H1 (cell line): ENCODE data around the gene NFATC4. TPM values are rescaled to one million over a fixed set of nuclear protein-coding genes. Genes with fewer than 3 reads are reported as not detected.

Experiments
- CTCF ChIA-PET: fragments of 300-600 bp; sonication (Branson Sonifier 250); formaldehyde crosslinking; loops from one replicate; lab custom pipeline; 2021; ENCODE audit not compliant: partially characterized antibody; lab: Charles Lee
- POLR2A ChIA-PET: fragments of 300-600 bp; sonication (Branson Sonifier 250); formaldehyde crosslinking; loops from one replicate; lab custom pipeline; 2021; ENCODE audit warnings: inconsistent platforms; ENCODE audit not compliant: partially characterized antibody; lab: Charles Lee
- DNase-seq, 2 experiments: peaks; one replicate each; pipeline versions ENCODE4 v3.0.0 to v3.0.0-alpha.2; 2010 to 2022; ENCODE audit warnings: low spot score in 2 of 2, low read depth in 1 of 2, mixed read lengths in 1 of 2
- FAIRE-seq: peaks from 2 replicates; lab custom pipeline; 2011; peaks lifted over from hg19 to GRCh38; lab: Jason Lieb, UNC
- H2AFZ ChIP-seq: 2 replicates; pipeline ENCODE4 v1.8.1; 2012; ENCODE audit warnings: low read length, inconsistent platforms
- H2AK5ac ChIP-seq: 2 replicates; pipeline ENCODE4 v1.6.1; 2013; ENCODE audit warnings: low read depth, low read length
- H2BK120ac ChIP-seq: replicated peaks from 2 replicates; pipeline ENCODE3; 2013; ENCODE audit warnings: low read depth, low read length, inconsistent platforms
- H2BK12ac ChIP-seq: 2 replicates; pipeline ENCODE4 v1.6.1; 2013; ENCODE audit warnings: low read depth, low read length
- H2BK15ac ChIP-seq: 2 replicates; pipeline ENCODE4 v1.6.1; 2013; ENCODE audit warnings: low read length
- H2BK20ac ChIP-seq: 2 replicates; pipeline ENCODE4 v1.6.1; 2013; ENCODE audit warnings: low read length
- H2BK5ac ChIP-seq: 2 replicates; pipeline ENCODE4 v1.6.1; 2013; ENCODE audit warnings: low read depth, low read length
- H3K14ac ChIP-seq: 2 replicates; pipeline ENCODE4 v1.6.1; 2013; ENCODE audit warnings: inconsistent platforms; ENCODE audit not compliant: insufficient read length
- H3K18ac ChIP-seq: 2 replicates; pipeline ENCODE4 v1.6.1; 2013; ENCODE audit warnings: low read length; ENCODE audit errors: extremely low read depth
- H3K23ac ChIP-seq: 2 replicates; pipeline ENCODE4 v1.6.1; 2013; ENCODE audit warnings: inconsistent platforms; ENCODE audit not compliant: insufficient read length
- H3K23me2 ChIP-seq: 2 replicates; pipeline ENCODE4 v1.6.1; 2013; ENCODE audit warnings: low read depth, low read length
- H3K27ac ChIP-seq: 2 replicates; pipeline ENCODE4 v1.6.1; 2011; ENCODE audit warnings: low read depth, low read length, inconsistent platforms
- H3K27me3 ChIP-seq, 4 experiments: replicated peaks in 1 of 4; 1 replicate in 1 of 4; 2 replicates in 3 of 4; pipeline versions ENCODE4 v1.6.1 to v1.8.1; 2011 to 2013; ENCODE audit warnings: low read length in 3 of 4, mild to moderate bottlenecking in 3 of 4, inconsistent platforms in 2 of 4, mixed read lengths in 2 of 4, moderate library complexity in 1 of 4; ENCODE audit not compliant: control insufficient read depth in 3 of 4, insufficient read depth in 3 of 4; ENCODE audit errors: extremely low read depth in 1 of 4
- H3K36me3 ChIP-seq, 4 experiments: 2 replicates each; pipeline versions ENCODE4 v1.6.1 to v1.8.1; 2011 to 2013; ENCODE audit warnings: mild to moderate bottlenecking in 4 of 4, low read length in 3 of 4, moderate library complexity in 2 of 4, control low read depth in 1 of 4, inconsistent platforms in 1 of 4; ENCODE audit not compliant: insufficient read depth in 4 of 4, control insufficient read depth in 2 of 4
- H3K4ac ChIP-seq: replicated peaks from 2 replicates; pipeline ENCODE3; 2013; ENCODE audit warnings: low read length, low read depth, mixed read lengths, inconsistent platforms; ENCODE audit not compliant: insufficient read length
- H3K4me1 ChIP-seq, 4 experiments: replicated peaks in 1 of 4; 1 replicate in 1 of 4; 2 replicates in 3 of 4; pipeline versions ENCODE4 v1.6.1 to v1.8.1; 2011 to 2013; ENCODE audit warnings: low read length in 3 of 4, inconsistent platforms in 2 of 4, mixed read lengths in 1 of 4; ENCODE audit not compliant: insufficient read depth in 4 of 4, control insufficient read depth in 3 of 4
- H3K4me2 ChIP-seq, 2 experiments: 2 replicates each; pipeline versions ENCODE4 v1.6.1 to v1.8.1; 2011 to 2013; ENCODE audit warnings: low read depth in 2 of 2, low read length in 2 of 2, control low read depth in 1 of 2, inconsistent platforms in 1 of 2, mild to moderate bottlenecking in 1 of 2; ENCODE audit not compliant: insufficient read depth in 1 of 2
- H3K4me3 ChIP-seq, 4 experiments: fragments of 200-600, 300-600 bp in 1 of 4; sonication (generic), shearing (Covaris generic), sonication (Bioruptor Twin) in 1 of 4; 2 replicates each; pipeline versions ENCODE4 v1.5.1 to v1.8.1; 2011 to 2016; ENCODE audit warnings: low read length in 4 of 4, low read depth in 3 of 4, control low read depth in 2 of 4, inconsistent platforms in 2 of 4, mild to moderate bottlenecking in 2 of 4, mixed read lengths in 1 of 4, moderate library complexity in 1 of 4; ENCODE audit not compliant: insufficient read depth in 2 of 4; ENCODE audit errors: extremely low read depth in 1 of 4
- H3K56ac ChIP-seq: replicated peaks from 2 replicates; pipeline ENCODE3; 2013; ENCODE audit warnings: low read depth, mild to moderate bottlenecking, mixed read lengths, low read length, inconsistent platforms; ENCODE audit not compliant: insufficient read length
- H3K79me1 ChIP-seq: 2 replicates; pipeline ENCODE4 v1.6.1; 2013; ENCODE audit warnings: low read depth, low read length, control low read depth
- H3K79me2 ChIP-seq, 2 experiments: 2 replicates each; pipeline versions ENCODE4 v1.6.1 to v1.8.1; 2012 to 2013; ENCODE audit warnings: low read length in 2 of 2, mild to moderate bottlenecking in 2 of 2, inconsistent platforms in 1 of 2; ENCODE audit not compliant: insufficient read depth in 2 of 2, control insufficient read depth in 1 of 2
- H3K9ac ChIP-seq, 4 experiments: replicated peaks in 1 of 4; 1 replicate in 1 of 4; 2 replicates in 3 of 4; pipeline versions ENCODE4 v1.6.1 to v1.8.1; 2011 to 2013; ENCODE audit warnings: low read depth in 3 of 4, low read length in 3 of 4, control low read depth in 2 of 4, mild to moderate bottlenecking in 2 of 4, moderate library complexity in 2 of 4, inconsistent platforms in 1 of 4; ENCODE audit errors: extremely low read depth in 1 of 4
- H3K9me3 ChIP-seq, 2 experiments: 2 replicates each; pipeline versions ENCODE4 v1.6.1 to v1.8.1; 2012 to 2013; ENCODE audit warnings: mild to moderate bottlenecking in 2 of 2, moderate library complexity in 2 of 2, control low read depth in 1 of 2, inconsistent platforms in 1 of 2, low read depth in 1 of 2, low read length in 1 of 2, mixed read lengths in 1 of 2; ENCODE audit not compliant: insufficient read depth in 2 of 2
- H4K20me1 ChIP-seq, 2 experiments: replicated peaks in 1 of 2; 2 replicates each; pipeline versions ENCODE3 to v1.8.1; 2011 to 2013; ENCODE audit warnings: inconsistent platforms in 2 of 2, low read length in 2 of 2, mild to moderate bottlenecking in 1 of 2; ENCODE audit not compliant: insufficient read depth in 2 of 2, control insufficient read depth in 1 of 2
- H4K5ac ChIP-seq: 2 replicates; pipeline ENCODE4 v1.6.1; 2013; ENCODE audit warnings: low read length, low read depth, mixed read lengths, inconsistent platforms; ENCODE audit not compliant: insufficient read length
- H4K8ac ChIP-seq: 2 replicates; pipeline ENCODE4 v1.8.0; 2013; ENCODE audit warnings: mild to moderate bottlenecking, moderate library complexity, low read length, inconsistent platforms; ENCODE audit not compliant: insufficient read depth; ENCODE audit errors: extremely low read depth
- H4K91ac ChIP-seq: replicated peaks from 2 replicates; pipeline ENCODE3; 2013; ENCODE audit warnings: low read length, mixed read lengths, inconsistent platforms; ENCODE audit not compliant: insufficient read length
- SP4 ChIP-seq: IDR thresholded peaks from 2 replicates; pipeline ENCODE4 v1.6.1; 2012; ENCODE audit warnings: low read length, inconsistent platforms
- WGBS, 2 experiments: shearing (Covaris generic) in 1 of 2; methylation state at CpG; one replicate each; pipeline versions ENCODE4 v1.1.6 to v1.1.7; 2013 to 2015; ENCODE audit warnings: low lambda C conversion rate in 2 of 2, mixed read lengths in 2 of 2, inconsistent platforms in 1 of 2, low coverage in 1 of 2, missing lambda C conversion rate in 1 of 2; ENCODE audit not compliant: insufficient replicate concordance in 2 of 2, insufficient coverage in 1 of 2, insufficient read length in 1 of 2; ENCODE audit errors: extremely low coverage in 1 of 2, missing lambda C conversion rate in 1 of 2; 5-methylcytosine and 5-hydroxymethylcytosine counted together
- polyA plus RNA-seq, 7 experiments: library from polyadenylated mRNA; depleted of rRNA in 3 of 7; stranded (reverse) in 5 of 7; unstranded in 2 of 7; fragments of >200 nt in 5 of 7; fragments of 200-250 nt in 2 of 7; gene quantifications; 1 replicate in 5 of 7; 2 replicates in 1 of 7; 4 replicates in 1 of 7; pipeline versions ENCODE4 v1.2.1 to v1.2.3, GENCODE V29; 2011 to 2013; ENCODE audit warnings: missing spikeins in 2 of 7, mixed read lengths in 2 of 7
- total RNA-seq: library from RNA; stranded (reverse); fragmentation: NEBNext Ultra II Directional; extraction: Animal tissue kit (Norgen Biotek cat#: 25700); gene quantifications from 2 replicates; pipeline ENCODE4 v1.2.1, GENCODE V29; 2021

Gene NFATC4
- total and polyA plus RNA-seq, 2 of the 8 experiments (the other 6 are each of a cell fraction or from before 2014, with no cell fraction given), result 47.3 to 50.3 TPM

DNA sequence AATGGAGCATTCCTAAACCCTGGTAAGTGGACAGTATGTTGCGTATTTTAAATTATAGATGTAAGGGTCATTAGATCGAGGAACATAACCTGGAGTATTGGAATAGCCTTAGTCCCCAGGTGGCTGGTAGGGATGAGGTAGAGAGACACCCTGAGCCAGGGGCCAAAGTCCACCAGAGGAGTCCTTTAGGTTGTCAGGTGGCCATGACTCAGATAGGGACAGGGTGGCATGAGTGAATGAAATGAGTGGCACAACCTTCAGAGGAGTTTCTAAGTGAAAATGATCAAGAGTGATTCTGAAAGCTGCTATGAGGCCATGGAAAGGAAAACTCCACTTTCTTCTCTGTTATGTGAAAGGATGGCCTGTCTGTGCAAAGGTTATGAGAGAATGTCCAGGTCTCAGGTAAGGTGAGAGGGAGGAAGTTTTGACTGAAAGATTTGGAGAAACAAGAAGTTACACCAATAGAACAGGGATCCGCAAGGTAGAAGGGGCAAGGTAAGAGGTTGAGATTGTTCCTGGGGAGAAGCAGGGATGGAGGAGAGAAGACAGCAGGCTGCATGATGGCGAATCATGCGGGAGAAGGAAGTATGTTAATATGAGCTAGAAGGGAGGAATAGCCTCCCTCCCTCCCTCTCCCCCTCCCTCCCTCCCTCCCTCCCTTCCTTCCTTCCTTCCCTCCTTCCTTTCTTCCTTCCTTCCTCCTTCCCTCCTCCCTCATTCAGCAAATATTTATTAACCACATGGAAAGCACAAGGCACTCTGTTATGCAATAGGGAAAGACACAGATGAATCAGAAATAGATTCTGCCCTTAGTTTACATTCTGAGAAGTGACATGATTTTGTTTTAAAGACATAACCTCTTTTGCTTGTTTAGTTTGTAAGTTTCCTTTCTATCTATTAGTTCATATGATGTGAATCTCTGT, 14.2 kb upstream of the NFATC4 start:
- Histone ChIP-seq H4K5ac (no peak overlapping the region), H3K14ac (no peak overlapping the region), H3K79me2 (no peaks in the 10 kb centered on the region), H3K9ac (no peak overlapping the region), H3K79me1 (no peaks in the 10 kb centered on the region), H3K4ac (no peak overlapping the region), H2AFZ (no peak overlapping the region), H3K4me2 (no peak overlapping the region), H2BK15ac (no peak overlapping the region), H3K9me3 (no peaks in the 10 kb centered on the region), H3K4me1 (no peaks in the 10 kb centered on the region), H2AK5ac (no peak overlapping the region), H3K27me3 (peaks cover 0 to 11% (median 9%) of the 10 kb centered on the region in 4 experiments; a peak in 5 of 7 replicates), H3K36me3 (no peaks in the 10 kb centered on the region), H3K23ac (no peak overlapping the region), H2BK5ac (no peak overlapping the region), H4K91ac (no peak overlapping the region), H4K8ac (no peak overlapping the region), H2BK120ac (no peak overlapping the region), H2BK12ac (no peak overlapping the region), H3K18ac (no peak overlapping the region), H3K23me2 (0 out of 2 replicates have a peak, but pooled peaks cover 2% of the 10 kb centered on the region), H3K27ac (no peak overlapping the region), H4K20me1 (peaks cover 0 to 2% of the 10 kb centered on the region in 2 experiments), H3K56ac (no peak overlapping the region), H3K4me3 (no peak overlapping the region), H2BK20ac (no peak overlapping the region)
- no peak for FAIRE-seq
- ChIA-PET CTCF (interaction anchor here (2.9 to 4.4 kb wide), 2 partner anchors 12 to 21 kb away, joined by 12 to 23 read pairs; no protein-coding TSS in a partner anchor), POLR2A (no interaction called here)
- no peak for DNase-seq
- TF ChIP-seq SP4, result no peak
- 65% methylated on average over 5 of the region's 5 CpGs; no CpG with 5 or more reads in 1 of the 2 experiments for WGBS, 2 experiments
